ENCODE data around the gene CNTROB. TPM values are rescaled to one million over a fixed set of nuclear protein-coding genes. Genes with fewer than 3 reads are reported as not detected.

The CNTROB gene
- total and polyA plus RNA-seq, 10 of the 15 experiments (the other 5 are each of a cell fraction or from before 2014, with no cell fraction given), result 2.0 to 36.2 (median 28.2) TPM

DNA sequence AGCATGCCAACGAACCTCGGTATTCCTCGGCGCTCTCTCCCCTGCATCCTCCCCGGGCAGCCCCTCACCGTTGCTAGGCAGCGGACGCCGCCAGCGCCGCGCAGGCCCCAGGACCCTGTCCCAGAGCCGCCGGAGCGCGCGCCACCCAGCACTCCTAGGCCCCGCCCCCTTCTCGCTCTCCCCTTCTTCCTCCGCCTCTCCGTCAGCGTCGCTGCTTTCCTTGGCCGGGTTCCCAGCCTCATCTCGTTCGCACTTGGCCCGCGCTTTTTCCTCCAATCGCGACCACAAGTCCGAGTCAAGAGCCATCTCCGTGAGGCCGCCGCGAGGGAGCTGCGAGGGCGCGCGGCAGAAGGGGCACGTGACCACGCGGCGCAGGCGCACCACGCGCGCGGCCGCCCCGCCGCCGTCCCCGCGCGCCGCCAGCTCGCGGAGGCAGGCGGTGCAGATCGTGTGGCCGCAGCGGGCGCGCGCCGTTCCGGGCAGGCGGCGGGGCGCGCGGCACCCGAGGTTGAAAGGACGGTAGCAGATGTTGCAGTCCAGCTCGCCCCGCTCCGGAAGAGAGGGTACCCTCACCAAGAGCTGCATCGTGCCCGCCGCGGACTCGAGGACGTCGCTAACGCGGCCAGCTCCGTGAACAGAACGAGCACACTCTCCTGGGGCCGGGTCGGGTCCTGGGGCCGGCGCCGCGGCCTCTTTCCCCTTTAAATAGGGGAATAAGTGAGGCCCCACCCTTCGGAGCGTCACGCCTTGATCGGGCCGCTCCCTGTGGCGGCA lies 16.2 kb upstream of the CNTROB start, which contains the start of gene RNF227 (continued):
- TF ChIP-seq EGR1 (IDR thresholded peaks at IDR 0.05; ENCODE audit: borderline replicate concordance in 1 of 2, low read depth in 2 of 2, low read length in 2 of 2) (0 out of 3 replicates have a peak, but pooled peaks of 1 of the 2 experiments have one; percentile 11), CBX3 (IDR thresholded peaks at IDR 0.05; ENCODE audit: borderline replicate concordance, low read depth) (no peak), SUZ12 (IDR thresholded peaks at IDR 0.05; ENCODE audit: unreplicated experiment) (no peak), HCFC1 (IDR thresholded peaks at IDR 0.05; ENCODE audit: low read length) (no peak), SRF (IDR thresholded peaks at IDR 0.05; ENCODE audit: low read depth in 2 of 2, low read length in 2 of 2) (0 out of 4 replicates have a peak, but pooled peaks of 1 of the 2 experiments have one; percentile 16), MTA3 (IDR thresholded peaks at IDR 0.05; ENCODE audit: borderline replicate concordance, low read length) (no peak), TCF7 (IDR thresholded peaks at IDR 0.05; ENCODE audit: borderline replicate concordance) (no peak), BCL11A (IDR thresholded peaks at IDR 0.05; ENCODE audit: low read depth, low read length) (no peak), NRF1 (conservative IDR thresholded peaks at IDR 0.05; ENCODE audit: low read depth, low read length) (peak; percentile 71), ZNF24 (IDR thresholded peaks at IDR 0.05) (no peak), EZH2 (IDR thresholded peaks at IDR 0.05; ENCODE audit: borderline replicate concordance, control insufficient read depth, low read depth, low read length) (no peak), JUNB (IDR thresholded peaks at IDR 0.05) (no peak), ZNF384 (IDR thresholded peaks at IDR 0.05; ENCODE audit: borderline replicate concordance, low read depth, low read length) (no peak), BMI1 (IDR thresholded peaks at IDR 0.05; ENCODE audit: borderline replicate concordance) (peak; percentile 85)
- TF ChIP-seq, protein P1, sequence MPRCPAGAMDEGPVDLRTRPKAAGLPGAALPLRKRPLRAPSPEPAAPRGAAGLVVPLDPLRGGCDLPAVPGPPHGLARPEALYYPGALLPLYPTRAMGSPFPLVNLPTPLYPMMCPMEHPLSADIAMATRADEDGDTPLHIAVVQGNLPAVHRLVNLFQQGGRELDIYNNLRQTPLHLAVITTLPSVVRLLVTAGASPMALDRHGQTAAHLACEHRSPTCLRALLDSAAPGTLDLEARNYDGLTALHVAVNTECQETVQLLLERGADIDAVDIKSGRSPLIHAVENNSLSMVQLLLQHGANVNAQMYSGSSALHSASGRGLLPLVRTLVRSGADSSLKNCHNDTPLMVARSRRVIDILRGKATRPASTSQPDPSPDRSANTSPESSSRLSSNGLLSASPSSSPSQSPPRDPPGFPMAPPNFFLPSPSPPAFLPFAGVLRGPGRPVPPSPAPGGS (IDR thresholded peaks at IDR 0.05; ENCODE audit: borderline replicate concordance, insufficient read depth, low read depth, low read length, poor library complexity, severe bottlenecking), result no peak
- TF ChIP-seq, protein P2, sequence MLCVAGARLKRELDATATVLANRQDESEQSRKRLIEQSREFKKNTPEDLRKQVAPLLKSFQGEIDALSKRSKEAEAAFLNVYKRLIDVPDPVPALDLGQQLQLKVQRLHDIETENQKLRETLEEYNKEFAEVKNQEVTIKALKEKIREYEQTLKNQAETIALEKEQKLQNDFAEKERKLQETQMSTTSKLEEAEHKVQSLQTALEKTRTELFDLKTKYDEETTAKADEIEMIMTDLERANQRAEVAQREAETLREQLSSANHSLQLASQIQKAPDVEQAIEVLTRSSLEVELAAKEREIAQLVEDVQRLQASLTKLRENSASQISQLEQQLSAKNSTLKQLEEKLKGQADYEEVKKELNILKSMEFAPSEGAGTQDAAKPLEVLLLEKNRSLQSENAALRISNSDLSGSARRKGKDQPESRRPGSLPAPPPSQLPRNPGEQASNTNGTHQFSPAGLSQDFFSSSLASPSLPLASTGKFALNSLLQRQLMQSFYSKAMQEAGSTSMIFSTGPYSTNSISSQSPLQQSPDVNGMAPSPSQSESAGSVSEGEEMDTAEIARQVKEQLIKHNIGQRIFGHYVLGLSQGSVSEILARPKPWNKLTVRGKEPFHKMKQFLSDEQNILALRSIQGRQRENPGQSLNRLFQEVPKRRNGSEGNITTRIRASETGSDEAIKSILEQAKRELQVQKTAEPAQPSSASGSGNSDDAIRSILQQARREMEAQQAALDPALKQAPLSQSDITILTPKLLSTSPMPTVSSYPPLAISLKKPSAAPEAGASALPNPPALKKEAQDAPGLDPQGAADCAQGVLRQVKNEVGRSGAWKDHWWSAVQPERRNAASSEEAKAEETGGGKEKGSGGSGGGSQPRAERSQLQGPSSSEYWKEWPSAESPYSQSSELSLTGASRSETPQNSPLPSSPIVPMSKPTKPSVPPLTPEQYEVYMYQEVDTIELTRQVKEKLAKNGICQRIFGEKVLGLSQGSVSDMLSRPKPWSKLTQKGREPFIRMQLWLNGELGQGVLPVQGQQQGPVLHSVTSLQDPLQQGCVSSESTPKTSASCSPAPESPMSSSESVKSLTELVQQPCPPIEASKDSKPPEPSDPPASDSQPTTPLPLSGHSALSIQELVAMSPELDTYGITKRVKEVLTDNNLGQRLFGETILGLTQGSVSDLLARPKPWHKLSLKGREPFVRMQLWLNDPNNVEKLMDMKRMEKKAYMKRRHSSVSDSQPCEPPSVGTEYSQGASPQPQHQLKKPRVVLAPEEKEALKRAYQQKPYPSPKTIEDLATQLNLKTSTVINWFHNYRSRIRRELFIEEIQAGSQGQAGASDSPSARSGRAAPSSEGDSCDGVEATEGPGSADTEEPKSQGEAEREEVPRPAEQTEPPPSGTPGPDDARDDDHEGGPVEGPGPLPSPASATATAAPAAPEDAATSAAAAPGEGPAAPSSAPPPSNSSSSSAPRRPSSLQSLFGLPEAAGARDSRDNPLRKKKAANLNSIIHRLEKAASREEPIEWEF (IDR thresholded peaks at IDR 0.05; ENCODE audit: insufficient replicate concordance, low read depth, low read length), result no peak
- TF ChIP-seq, protein P3, sequence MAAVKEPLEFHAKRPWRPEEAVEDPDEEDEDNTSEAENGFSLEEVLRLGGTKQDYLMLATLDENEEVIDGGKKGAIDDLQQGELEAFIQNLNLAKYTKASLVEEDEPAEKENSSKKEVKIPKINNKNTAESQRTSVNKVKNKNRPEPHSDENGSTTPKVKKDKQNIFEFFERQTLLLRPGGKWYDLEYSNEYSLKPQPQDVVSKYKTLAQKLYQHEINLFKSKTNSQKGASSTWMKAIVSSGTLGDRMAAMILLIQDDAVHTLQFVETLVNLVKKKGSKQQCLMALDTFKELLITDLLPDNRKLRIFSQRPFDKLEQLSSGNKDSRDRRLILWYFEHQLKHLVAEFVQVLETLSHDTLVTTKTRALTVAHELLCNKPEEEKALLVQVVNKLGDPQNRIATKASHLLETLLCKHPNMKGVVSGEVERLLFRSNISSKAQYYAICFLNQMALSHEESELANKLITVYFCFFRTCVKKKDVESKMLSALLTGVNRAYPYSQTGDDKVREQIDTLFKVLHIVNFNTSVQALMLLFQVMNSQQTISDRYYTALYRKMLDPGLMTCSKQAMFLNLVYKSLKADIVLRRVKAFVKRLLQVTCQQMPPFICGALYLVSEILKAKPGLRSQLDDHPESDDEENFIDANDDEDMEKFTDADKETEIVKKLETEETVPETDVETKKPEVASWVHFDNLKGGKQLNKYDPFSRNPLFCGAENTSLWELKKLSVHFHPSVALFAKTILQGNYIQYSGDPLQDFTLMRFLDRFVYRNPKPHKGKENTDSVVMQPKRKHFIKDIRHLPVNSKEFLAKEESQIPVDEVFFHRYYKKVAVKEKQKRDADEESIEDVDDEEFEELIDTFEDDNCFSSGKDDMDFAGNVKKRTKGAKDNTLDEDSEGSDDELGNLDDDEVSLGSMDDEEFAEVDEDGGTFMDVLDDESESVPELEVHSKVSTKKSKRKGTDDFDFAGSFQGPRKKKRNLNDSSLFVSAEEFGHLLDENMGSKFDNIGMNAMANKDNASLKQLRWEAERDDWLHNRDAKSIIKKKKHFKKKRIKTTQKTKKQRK (IDR thresholded peaks at IDR 0.05; ENCODE audit: low read depth, low read length), result no peak
- TF ChIP-seq, protein P4, sequence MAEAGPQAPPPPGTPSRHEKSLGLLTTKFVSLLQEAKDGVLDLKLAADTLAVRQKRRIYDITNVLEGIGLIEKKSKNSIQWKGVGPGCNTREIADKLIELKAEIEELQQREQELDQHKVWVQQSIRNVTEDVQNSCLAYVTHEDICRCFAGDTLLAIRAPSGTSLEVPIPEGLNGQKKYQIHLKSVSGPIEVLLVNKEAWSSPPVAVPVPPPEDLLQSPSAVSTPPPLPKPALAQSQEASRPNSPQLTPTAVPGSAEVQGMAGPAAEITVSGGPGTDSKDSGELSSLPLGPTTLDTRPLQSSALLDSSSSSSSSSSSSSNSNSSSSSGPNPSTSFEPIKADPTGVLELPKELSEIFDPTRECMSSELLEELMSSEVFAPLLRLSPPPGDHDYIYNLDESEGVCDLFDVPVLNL (IDR thresholded peaks at IDR 0.05; ENCODE audit: low read depth, low read length), result no peak
